Endometrium (tissue), 2 donors: ENCODE data around the gene SIPA1.
"Not testable (repeated sequence)": the region's sequence is repeated elsewhere in the genome, so short reads cannot be mapped to it uniquely, and the experiment has no call there.

Source experiments
- FAIRE-seq: peaks from 2 replicates; lab custom pipeline; 2012; peaks lifted over from hg19 to GRCh38; lab: Jason Lieb, UNC
- donor health status: control.
- donor health status: control.

SIPA1 gene

DNA sequence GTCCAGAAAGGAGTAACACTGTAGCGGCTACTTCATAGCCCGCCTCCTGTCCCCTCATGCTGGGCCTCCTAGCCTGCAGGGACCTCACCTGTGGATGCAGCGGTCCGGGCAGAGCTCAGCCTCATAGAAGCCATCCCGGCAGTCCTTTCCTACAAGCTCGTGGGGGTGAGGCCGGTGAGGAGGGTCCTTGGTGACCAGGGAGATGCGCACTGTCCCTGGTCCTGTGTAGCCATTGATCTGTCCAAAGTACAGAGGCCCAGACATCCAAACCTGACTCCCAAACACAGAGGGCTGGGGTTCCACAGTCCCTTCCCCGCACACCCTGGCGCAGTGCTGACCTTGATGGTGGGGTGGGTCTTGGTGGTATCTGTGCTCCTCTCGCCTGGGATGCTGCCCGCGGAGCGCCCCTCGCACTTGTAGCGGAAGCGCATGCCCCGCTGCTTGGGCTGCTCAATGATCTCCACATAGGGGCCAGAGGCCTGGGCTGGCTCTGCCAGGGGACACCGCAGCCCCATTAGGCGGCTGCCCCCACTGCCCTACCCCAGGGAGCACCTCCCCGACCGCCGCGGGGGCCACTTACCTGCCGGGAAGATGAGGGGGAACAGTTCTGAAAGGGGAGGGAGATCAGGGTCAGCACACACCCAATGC, 23.8 kb downstream of the SIPA1 start:
- FAIRE-seq = no peak

DNA sequence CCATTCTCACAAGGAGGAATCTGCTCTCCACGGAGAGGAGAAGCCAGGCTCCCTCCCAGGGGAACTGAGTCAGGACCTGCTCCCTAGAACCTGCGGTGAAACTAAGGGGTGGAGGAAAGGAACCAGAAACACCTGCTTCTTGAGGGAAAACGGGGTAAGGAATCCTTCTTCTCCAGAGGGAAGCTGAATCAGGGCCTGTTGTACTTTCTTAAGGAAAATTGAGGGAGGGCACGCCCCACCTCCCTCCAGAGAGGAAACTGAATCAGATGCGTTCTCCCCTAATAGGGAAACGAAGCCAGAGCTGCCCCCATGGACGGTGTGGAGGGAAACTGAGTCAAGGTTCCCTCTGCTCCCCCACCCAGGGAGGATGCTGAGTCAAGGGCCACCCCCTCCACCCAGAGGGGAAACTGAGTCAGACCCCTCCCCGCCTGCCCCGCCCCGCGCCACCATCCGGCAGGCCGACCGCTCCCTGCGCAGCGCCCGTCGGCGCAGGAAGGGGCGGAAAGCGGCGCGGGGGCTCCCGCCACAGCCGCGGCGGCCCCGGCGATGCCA, 24.4 kb downstream of the SIPA1 start:
- FAIRE-seq = no peak

DNA sequence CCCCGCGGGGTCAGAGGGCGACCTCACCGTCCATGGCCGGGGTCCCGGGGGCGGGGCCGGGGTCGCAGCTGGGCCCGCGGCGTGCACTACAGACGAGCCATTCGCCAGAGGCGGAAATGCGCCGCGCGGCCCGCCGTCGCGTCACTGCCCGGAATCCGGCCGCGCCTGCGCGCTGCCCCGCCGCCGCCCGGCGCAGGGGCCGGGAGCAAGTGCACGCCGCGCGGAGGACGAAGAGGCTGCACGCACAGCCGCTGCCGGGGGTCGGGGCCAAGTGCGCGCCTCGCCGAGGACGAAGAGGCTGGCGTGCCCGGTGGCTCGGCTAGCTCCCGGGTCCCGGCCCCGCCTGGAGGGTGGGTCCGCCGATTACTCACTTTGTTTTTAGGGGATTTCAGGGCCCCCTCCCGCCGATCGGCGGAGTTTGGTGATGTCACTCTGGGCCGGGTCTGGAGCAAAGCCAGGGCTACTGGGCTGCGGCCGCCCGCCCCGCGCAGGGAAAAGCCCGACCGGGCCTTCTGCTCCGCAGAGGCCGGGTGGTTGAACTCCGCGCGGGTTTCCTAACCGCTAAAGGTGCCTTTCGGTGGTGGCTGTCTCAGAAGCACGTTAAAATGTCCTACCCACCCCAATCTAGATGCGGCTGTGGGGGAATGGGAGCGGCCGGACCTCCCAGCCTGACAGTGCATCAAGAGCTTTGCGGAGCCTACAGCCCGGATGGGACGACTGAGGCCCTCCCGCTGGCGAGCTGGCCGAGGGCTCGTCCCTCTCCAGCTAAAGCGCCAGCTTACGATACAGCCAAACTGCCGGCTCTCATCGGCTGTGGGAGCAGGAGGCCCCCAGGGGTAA, 25.1 kb downstream of the SIPA1 start, which contains the start of gene RELA:
TSS of gene RELA (minus strand) at position 118 of the 840 bp plus-strand sequence. CDS start at position 34, 84 bp downstream.
- no peak for FAIRE-seq

DNA sequence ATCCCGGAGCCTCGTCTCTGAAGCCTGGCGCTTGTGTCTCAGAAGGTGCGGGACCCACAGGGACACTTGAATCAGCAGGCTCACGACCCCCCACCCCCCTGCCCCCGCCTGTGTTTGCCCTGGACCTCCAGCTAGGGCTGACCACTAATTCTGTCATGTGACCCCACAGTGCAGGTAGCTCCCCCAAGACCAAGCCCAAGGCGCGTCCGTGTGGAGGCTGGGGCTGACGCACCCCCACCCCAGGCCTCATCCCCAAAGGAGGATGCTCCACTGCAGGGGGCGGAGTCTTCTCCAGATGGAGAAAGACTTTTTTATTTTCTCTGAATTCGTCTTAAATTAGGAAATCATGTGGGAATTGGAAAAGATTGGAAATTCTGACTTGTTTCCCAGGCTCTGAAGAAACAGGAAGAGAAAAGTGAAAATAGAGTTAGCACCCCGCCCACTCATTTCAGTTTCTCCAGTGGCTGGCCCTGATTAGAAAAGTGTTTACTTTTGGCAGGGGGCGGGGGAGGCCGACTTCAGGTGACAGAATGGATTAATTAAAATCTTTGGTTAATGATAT, 25.8 kb downstream of the SIPA1 start:
- peak; percentile 29 for FAIRE-seq

DNA sequence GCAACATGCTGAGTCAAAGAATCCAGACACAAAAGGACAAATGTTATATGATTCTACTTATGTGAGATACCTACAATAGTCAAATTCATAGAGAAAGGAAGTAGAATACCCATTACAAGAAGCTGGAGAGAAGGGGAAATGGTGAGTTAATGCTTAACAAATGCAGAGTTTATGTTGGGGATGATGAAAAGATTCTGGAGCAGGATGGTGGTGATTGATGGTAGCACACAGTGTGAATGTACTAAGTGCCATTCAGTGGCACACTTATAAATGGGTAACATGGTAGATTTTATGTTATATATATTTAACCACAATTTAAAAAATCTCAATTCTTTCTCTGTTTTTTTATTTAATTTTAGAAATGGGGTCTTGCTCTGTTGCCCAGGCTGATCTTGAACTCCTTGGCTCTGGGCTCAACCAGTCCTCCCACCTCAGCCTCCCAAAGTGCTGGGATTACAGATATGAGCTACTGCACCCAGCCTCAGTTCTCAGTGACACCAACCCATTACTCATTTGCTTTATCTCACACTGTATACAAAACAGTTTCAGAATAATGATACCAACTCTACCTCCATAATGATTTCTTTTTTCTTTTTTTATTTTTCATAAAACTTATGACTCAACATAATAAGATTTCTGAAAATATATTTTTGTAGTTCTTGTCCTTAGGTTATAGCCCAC, 34.4 kb downstream of the SIPA1 start:
- FAIRE-seq = no peak

DNA sequence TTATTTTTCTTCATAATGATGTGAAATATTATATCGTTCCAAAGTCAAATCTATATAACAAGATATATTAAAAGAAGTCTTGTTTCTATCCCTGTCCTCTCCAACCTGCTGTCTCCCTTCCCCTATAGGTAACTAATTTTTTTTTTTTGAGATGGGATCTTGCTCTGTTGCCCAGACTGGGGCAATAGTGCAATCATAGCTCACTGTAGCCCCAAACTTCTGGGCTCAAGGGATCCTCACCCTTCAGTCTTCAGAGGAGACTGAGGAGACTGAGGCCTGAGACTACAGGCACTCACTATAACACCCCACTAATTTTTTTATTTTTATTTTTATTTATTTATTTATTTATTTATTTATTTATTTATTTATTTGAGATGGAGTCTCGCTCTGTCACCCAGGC, 35.1 kb downstream of the SIPA1 start:
- FAIRE-seq = no peak

DNA sequence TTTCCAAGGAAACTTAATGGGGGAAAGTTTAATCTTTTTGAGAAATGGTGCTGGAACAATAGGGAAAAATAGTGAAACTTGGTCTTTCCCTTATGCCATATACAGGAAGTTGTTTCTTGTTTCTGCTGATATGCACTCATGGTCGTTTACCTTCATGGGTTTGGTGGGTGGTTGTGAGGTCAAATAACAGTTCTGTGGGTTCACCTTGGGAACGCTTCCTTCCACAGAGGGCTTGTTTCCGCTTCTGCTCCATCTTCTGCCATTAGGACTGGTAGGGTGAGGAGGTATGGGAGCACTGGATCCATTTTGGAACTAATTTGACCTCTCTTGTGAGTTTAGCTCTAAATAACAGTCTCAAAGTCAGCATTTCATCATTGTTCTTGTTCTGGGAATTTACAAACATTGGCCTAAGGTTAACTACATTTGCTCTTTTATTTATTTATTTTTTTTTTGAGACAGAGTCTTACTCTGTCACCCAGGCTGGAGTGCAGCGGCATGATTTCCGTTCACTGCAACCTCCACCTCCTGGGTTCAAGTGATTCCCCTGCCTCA, 42.4 kb downstream of the SIPA1 start:
- FAIRE-seq = no peak

DNA sequence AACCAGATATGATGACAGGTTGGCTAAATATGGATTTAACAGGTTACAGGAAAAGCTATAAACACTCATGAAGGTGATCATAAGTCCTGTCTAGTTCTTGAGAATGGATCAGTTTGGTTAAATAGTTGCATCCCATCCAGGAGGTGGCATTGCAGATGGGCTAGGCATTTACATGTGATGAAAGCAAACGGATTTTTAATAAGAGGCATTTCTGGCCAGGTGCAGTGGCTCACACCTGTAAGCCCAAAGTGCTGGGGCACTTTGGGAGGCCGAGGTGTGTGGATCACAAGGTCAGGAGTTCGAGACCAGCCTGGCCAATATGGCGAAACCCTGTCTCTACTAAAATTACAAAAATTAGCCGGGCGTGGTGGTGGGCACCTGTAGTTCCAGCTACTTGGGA, 45.6 kb downstream of the SIPA1 start:
- not testable (repeated sequence) for FAIRE-seq

DNA sequence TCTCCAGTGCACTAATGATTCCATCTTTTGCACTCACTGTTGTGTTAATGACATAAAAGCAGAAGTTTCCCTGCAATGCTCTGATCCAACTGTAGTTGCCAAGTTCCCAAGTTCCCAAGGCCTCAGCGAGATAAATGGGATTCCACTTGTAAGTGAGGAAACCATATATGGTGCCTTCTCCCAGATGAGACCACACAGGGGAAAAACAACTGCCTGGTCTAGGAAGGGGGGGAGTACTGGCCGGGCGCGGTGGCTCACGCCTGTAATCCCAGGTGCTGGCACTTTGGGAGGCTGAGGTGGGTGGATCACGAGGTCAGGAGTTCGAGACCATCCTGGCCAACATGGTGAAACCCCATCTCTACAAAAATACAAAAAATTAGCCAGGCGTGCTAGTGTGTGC, 48.1 kb downstream of the SIPA1 start:
- no peak for FAIRE-seq

DNA sequence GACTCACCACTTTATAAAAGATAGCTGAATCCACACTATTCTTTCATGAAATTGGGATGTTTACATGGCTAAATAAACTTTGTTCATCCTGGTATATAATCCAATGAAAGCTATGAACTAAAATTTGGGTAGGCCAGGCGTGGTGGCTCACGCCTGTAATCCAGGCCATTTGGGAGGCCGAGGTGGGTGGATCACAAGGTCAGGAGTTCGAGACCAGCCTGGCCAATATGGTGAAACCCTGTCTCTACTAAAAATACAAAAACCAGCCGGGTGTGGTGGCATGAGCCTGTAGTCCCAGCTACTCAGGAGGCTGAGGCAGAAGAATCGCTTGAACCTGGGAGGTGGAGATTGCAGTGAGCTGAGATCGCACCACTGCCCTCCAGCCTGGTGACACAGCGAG, 53.9 kb downstream of the SIPA1 start:
- FAIRE-seq = not testable (repeated sequence)

DNA sequence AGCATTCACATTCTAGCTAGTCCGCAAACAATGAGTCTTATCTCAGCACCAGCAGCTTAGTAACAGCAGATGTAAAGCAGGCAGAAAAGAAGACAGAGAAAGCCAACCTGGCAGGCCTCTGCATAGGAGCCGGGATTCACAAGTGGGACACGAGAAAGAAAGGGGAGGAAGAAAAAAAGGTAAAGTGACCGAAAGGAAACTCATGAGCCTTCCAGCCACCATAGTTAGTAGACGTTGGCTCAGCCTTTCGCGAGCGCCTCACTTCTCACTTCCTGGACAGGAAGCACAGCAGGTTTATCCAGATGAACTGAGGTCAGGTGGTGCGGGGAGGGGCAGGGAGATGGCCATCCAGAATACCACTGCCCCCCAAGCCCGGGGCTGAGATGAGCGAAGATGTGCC, 54.5 kb downstream of the SIPA1 start:
- no peak for FAIRE-seq

DNA sequence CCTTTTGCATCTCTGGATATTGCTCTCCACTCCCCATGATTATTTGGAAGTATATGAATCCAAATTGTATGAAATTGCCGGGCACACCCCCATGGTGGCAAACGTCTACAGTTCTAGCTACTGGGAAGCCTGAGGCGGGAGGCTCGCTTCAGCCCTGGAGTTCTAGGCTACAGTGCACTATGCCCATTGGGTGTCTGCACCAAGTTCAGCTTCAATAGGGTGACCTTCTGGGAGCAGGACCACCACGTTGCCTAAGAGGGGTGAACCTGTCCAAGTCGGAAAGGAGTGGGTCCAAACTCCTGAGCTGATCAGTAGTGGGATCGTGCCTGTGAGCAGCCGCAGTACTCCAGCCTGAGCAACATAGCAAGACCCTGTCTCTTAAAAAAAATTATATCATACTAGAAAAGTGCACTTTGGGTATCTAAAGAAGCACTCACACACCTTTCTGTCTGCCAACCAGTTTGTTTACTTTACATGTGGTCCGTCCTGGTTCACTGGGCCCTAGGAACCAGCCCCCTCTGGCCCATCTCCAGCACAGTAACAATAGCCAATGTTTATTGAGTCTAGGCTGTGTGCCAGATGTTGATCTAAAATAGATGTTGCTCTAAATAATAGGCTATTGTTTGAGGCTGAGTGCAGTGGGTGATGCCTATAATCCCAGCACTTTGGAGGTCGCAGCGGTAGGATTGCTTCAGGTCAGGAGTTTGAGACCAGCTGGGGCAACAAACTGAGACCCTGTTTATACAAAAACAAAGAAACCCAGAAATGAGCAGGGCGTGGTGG, 57.7 kb downstream of the SIPA1 start:
- FAIRE-seq = peak; percentile 15

DNA sequence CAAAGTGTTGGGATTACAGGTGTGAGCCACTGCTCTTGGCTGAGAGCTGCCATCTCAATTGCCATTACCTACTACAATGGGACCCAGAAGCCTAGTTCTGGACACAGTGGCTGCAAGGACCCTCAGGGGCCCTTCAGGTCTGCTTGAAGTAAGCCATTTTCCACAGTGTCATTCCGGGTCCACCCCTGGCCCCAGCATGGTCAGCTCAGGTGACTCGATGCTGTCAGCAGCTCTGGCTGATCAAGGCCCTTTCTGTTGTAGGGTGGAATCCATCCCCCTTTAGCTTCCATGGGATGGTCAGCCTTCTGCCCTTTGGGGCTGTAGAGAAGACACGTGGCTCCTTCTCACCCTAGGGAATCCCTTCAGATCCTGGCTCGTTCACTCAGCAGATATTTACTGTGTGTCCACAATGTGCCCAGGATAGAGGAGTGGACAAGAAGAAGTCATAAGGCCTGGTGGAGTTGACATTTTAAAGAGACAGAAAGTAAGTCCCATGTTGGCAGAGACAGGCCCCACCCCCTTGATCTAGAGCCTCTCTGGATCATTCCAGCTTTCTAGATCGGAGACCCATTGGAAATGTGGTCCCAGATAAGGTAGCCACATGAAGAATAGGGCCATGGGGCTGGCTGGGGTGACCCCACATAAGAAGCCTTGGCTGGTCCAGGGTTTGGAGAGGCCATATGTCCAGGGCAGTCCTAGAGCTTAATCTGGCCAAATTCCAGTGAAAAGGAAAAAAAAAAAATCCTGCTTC, 59.1 kb downstream of the SIPA1 start:
- FAIRE-seq = no peak

DNA sequence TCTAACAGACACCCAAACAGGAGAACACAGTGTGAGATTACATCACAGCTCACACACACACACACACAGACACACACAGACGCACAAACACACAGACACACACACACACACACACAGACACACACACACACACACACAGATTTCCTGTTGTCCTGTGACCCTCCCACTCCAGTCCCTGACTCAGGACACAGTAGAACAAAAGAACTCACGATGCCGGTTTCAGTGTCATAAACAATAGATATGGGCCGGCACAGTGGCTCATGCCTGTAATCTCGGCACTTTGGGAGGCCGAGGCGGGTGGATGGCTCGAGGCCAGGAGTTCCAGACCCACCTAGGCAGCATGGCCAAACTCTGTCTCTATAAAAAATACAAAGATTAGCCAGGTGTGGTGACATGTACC, 60.3 kb downstream of the SIPA1 start:
- FAIRE-seq = no peak

DNA sequence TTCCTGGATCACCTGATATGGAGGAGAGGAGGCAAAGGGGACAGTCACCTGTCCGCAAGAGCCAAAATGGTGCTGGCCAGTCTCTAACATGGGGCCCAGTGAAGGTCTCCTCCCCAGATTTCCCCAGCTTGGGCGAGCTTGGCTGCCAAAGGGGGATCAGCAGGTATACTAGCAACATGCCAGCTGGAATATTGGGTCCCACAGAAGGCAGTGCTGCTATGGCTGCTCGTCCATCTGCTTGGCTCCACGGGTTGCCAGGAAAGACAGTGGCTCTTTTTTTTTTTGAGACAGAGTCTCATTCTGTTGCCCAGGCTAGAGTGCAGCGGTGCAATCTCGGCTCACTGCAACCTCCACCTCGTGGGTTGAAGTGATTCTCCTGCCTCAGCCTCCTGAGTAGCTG, 61.4 kb downstream of the SIPA1 start:
- FAIRE-seq = no peak

DNA sequence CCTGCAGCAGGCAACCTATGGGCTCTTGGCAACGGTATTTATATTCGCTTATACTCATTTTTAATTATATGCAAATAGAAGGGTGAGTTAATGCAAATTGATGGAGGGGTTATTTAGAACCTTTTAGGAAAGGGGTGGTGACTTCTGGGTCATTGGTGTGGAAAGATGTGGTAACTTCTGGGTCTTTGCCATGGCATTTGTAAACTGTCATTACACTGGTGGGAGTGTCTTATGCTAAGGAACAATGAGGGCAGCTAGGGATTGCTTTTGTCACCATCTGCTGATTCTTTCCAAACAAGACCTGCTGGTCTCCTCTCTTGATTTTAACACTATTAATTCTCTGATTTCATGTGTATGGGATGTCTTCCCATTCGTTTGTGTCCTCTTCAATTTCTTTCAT, 62.5 kb downstream of the SIPA1 start:
- no peak for FAIRE-seq
